Mammary epithelial cell (primary cell): Measurements from ENCODE around the gene IFI6.

Experiments
- EZH2 ChIP-seq: IDR thresholded peaks from 2 replicates; pipeline ENCODE4 v1.6.1; 2012; ENCODE audit warnings: low read length, inconsistent platforms, borderline replicate concordance
- TF ChIP-seq, protein P1 (sequence below), 2 donors: IDR thresholded peaks in 1 of 2; conservative IDR thresholded peaks in 1 of 2; 2 replicates each; pipeline ENCODE4 v1.5.1; 2011 to 2012; ENCODE audit warnings: inconsistent platforms in 2 of 2, low read length in 2 of 2, mild to moderate bottlenecking in 2 of 2, control low read depth in 1 of 2, low read depth in 1 of 2; ENCODE audit not compliant: insufficient read depth in 1 of 2; ENCODE audit errors: extremely low read depth in 1 of 2

DNA sequence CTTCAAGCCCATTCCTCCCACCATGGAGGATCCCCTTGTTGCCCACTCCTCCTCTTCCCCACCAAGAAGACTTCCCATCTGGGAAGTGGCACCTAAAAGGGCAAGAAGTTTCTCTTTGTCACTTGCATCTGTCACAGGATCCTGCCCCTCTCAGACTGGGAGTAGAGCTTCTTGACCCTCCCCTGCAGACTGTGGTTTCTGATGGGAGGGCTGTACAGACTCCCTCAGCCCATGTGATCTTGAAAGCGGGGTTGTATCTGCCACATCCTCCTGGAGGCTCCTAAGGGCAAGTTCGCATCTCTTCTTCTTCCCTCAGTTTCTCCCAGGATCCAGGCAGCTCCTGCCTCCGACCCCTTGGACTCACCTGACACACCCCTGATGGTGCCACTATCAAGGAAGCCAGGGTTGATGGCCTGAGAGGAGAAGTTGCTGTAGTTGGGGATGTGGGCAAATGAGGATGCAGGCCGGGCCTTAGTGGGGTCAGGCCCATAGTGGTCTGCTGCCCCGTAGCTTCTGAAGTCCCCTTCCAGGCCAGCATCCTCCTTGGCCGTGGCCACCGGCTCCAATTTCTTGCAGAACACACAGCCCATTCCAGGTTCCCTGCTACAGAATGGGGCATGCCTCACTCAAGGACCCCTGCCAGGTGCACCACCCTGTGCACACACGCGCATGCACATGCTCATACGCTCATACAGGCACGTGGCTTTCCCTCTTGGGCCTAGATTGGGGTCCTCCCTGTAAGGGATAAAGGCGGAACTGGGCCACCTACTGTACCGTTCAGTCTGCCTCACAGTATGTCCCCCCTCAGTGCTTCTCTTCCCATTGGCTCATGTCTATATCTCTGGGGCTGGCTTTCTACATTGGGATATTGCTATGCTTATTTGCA is 48.4 kb downstream of the IFI6 start:
- TF ChIP-seq, protein P1, sequence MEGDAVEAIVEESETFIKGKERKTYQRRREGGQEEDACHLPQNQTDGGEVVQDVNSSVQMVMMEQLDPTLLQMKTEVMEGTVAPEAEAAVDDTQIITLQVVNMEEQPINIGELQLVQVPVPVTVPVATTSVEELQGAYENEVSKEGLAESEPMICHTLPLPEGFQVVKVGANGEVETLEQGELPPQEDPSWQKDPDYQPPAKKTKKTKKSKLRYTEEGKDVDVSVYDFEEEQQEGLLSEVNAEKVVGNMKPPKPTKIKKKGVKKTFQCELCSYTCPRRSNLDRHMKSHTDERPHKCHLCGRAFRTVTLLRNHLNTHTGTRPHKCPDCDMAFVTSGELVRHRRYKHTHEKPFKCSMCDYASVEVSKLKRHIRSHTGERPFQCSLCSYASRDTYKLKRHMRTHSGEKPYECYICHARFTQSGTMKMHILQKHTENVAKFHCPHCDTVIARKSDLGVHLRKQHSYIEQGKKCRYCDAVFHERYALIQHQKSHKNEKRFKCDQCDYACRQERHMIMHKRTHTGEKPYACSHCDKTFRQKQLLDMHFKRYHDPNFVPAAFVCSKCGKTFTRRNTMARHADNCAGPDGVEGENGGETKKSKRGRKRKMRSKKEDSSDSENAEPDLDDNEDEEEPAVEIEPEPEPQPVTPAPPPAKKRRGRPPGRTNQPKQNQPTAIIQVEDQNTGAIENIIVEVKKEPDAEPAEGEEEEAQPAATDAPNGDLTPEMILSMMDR (conservative IDR thresholded peaks at IDR 0.05 in 1 of 2, IDR thresholded peaks at IDR 0.05 in 1 of 2; ENCODE audit: extremely low read depth in 1 of 2, insufficient read depth in 1 of 2, low read depth in 1 of 2, low read length in 2 of 2), result no peak
- no peak for TF ChIP-seq EZH2
